T-helper 2 cell treated with Interferon-gamma antibody and Interleukin-4, amounts not matched to agents 5 μg/mL and 100 μg/mL, for 36 hours (primary cell): ENCODE data around the gene PPFIA2.
"Not testable (repeated sequence)": the region's sequence is repeated elsewhere in the genome, so short reads cannot be mapped to it uniquely, and the experiment has no call there.

ENCODE experiments used
- DNase-seq: peaks from one replicate; pipeline ENCODE4 v3.0.0; 2021; ENCODE audit warnings: low spot score
- H3K27ac Mint-ChIP-seq: one replicate; pipeline ENCODE4 v1.8.0; 2021; ENCODE audit warnings: mild to moderate bottlenecking, mixed read lengths
- H3K27me3 Mint-ChIP-seq: one replicate; pipeline ENCODE4 v1.8.0; 2021; ENCODE audit warnings: low read depth, mixed read lengths
- H3K36me3 Mint-ChIP-seq: one replicate; pipeline ENCODE4 v1.8.0; 2021; ENCODE audit warnings: low read depth, mixed read lengths
- H3K4me1 Mint-ChIP-seq: one replicate; pipeline ENCODE4 v1.8.0; 2021; ENCODE audit warnings: low read depth, mixed read lengths
- H3K4me3 Mint-ChIP-seq: one replicate; pipeline ENCODE4 v1.8.0; 2022; ENCODE audit warnings: mild to moderate bottlenecking, moderate library complexity, mixed read lengths
- H3K9me3 Mint-ChIP-seq: one replicate; pipeline ENCODE4 v1.8.0; 2021; ENCODE audit warnings: mixed read lengths

Gene PPFIA2

DNA sequence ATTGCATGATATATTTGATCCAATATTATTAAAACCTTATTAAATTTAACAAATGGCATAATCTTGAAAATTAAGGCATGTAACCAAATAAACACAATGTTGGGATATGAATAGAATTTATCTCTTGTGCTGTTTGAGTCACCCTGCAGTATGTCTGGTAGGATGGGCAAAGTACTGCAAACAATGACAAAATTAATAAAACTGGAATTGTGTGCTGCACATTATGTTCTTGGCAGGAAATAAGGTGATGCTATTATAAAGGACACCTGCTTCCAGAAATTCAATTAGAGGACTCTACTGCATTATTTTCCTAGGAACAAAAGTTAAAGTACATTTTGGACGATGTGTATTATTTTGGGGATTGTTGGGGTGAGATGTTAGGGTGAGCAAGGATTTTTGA, 132.7 kb downstream of the PPFIA2 start:
- Mint-ChIP-seq H3K27me3 (no peaks in the 10 kb centered on the region), H3K4me1 (no peaks in the 10 kb centered on the region), H3K9me3 (no peaks in the 10 kb centered on the region), H3K4me3 (no peak overlapping the region), H3K36me3 (no peaks in the 10 kb centered on the region), H3K27ac (no peak overlapping the region)
- DNase-seq, result no peak

DNA sequence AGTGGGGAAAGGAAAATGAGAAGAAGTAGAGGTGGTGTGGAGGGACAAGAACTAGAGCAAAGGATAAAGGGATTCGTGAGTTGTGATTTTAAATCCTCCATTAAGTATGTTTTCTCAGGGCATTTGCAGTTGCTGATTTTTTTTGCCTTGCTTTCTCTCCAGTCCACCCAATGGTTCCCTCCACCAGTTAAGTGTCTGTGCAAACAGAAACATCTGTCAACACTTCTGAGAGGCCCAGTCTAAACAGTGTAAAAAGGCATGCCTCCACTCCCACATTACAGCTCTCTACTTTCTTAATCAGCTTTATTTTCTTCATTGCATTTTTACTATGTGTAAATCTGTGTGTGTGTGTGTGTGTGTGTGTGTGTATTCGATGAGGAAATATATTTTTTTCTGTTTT, 141.2 kb downstream of the PPFIA2 start:
- Mint-ChIP-seq H3K36me3 (no peaks in the 10 kb centered on the region), H3K4me3 (no peak overlapping the region), H3K9me3 (no peaks in the 10 kb centered on the region), H3K27me3 (no peaks in the 10 kb centered on the region), H3K27ac (no peak overlapping the region), H3K4me1 (no peaks in the 10 kb centered on the region)
- DNase-seq, result no peak

DNA sequence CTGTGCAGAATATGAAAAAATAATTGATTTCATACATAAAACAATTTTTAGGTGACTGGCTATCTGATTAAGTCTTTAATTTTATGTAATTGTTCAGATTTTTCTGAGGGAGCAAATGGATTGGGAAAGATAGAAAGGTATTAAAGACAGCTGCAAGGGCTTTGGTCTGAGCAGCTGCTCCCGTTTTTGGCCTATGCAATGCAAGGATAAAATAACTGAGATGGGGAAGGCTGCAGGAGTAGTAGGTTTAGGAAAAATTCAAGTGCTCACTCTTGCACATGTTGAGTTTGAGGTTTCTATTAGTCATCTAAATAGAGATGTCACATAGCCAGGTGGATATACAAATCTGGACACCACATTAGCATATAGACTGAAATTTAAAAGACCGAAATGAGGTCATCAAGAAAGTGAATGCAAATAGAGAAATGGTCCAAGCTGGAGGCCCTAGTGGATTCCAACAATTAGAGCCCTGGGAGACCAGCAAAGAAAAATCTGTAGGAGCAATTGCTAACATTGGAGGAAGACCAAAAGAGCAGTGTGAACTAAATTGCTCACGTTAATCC, 144.0 kb downstream of the PPFIA2 start:
- H3K27ac Mint-ChIP-seq, result no peak overlapping the region
- no peaks in the 10 kb centered on the region for H3K36me3 Mint-ChIP-seq
- no peak overlapping the region for H3K4me3 Mint-ChIP-seq
- H3K27me3 Mint-ChIP-seq, result no peaks in the 10 kb centered on the region
- no peak for DNase-seq
- H3K9me3 Mint-ChIP-seq, result no peaks in the 10 kb centered on the region
- H3K4me1 Mint-ChIP-seq, result no peaks in the 10 kb centered on the region

DNA sequence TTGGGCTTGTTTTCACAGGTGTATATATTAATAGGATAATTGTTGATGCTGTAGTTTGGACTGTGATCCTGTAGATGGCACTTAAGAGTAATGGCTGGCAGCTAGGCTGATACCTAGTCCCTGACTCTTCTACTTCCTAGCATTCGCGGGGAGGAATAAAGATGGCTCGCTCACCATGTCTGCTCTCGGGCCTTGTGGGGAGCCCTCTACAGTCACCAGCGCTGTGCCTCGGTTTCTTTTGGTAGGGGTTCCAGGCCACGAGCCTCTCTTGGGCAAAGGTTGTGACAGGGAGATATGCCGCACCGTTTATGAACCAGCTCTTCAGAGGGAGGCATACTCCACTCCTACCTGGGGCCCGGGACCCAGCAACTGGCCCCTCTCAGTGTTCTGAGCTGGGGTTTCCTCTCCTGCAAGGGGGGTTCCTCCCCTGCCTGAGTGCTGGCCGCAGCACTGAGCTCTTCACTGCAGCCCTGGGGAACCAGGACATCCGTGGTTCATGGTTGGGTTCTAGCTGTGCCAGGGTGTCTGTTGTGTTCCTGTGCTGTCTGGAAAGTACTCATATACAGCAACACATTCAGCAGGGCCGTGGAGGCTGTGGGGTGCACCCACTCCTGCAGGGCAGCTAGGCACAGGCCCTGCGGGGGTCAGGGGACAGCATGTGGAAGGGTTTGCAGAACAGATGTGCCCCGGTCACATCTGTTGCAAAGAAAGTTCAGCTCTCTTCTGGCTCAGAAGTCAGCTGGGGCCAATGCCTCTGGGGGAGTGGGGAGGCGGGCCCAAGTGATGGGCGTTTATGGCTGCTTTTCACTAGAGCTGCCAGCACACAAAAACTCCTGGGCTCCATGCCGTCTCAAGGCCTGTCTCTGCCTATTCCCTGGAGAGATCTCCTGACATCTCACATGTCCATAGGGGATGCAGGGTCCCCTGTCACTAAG, 147.9 kb downstream of the PPFIA2 start:
- Mint-ChIP-seq H3K27ac (no peak overlapping the region), H3K4me1 (no peaks in the 10 kb centered on the region), H3K9me3 (no peaks in the 10 kb centered on the region), H3K27me3 (no peaks in the 10 kb centered on the region), H3K4me3 (no peak overlapping the region), H3K36me3 (no peaks in the 10 kb centered on the region)
- no peak for DNase-seq

DNA sequence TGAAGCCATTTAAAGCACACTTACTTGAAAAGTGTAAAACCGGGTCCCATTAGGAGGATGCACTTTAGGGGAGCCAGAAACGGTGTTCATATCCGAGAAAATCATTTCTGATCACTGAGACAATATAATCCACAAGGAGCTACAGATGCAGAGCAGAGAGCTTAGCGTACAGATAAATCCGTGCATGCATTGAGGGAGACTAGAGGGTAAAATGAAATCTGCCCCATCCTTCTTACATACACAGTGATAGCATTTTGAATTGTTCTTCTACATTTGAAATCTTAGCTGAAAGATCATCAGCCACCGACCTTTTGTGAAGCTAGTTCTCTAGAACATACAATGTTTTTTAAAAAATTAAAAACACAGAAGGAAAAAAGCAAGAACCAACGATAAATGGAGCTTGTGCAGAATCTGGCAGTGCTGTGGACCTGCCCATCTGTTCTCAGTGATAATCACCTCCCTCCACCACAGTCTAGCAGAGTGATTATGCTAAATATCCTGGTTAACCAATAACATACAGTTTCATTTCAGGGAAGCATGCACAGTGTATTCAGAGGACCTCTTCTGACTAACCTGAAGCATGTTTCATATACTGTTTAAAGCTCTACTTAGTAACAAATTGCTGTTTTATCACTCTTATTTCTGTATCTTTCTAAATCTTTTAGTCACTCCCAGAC, 161.1 kb downstream of the PPFIA2 start:
- no peak for DNase-seq

DNA sequence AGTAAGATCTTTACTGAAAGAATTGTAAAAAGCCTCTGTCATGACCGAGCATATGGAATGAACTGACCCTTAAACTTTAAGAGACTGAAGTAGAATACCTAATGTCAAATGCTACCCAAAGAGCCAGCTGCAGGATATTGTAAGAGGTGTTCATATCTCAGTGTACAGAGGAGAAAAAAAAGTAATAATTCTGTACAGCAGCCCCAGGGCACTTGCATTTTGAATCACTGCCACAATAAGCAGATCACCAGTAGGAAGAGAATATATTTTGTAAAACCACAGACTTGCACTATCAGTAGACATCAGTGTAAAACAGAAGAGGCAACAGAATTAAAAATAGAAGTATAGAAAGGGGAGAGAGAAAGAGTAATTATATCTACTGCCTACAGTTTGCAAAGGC, 162.6 kb downstream of the PPFIA2 start:
- H3K36me3 Mint-ChIP-seq, result no peaks in the 10 kb centered on the region
- H3K27ac Mint-ChIP-seq, result no peak overlapping the region
- no peaks in the 10 kb centered on the region for H3K27me3 Mint-ChIP-seq
- no peak for DNase-seq
- no peaks in the 10 kb centered on the region for H3K9me3 Mint-ChIP-seq
- no peak overlapping the region for H3K4me3 Mint-ChIP-seq
- no peaks in the 10 kb centered on the region for H3K4me1 Mint-ChIP-seq

More for the DNA sequence above, 161.1 kb downstream of the PPFIA2 start:
- Mint-ChIP-seq H3K9me3 (no peaks in the 10 kb centered on the region), H3K36me3 (no peaks in the 10 kb centered on the region), H3K27me3 (no peaks in the 10 kb centered on the region), H3K4me3 (no peak overlapping the region), H3K4me1 (no peaks in the 10 kb centered on the region), H3K27ac (no peak overlapping the region)

DNA sequence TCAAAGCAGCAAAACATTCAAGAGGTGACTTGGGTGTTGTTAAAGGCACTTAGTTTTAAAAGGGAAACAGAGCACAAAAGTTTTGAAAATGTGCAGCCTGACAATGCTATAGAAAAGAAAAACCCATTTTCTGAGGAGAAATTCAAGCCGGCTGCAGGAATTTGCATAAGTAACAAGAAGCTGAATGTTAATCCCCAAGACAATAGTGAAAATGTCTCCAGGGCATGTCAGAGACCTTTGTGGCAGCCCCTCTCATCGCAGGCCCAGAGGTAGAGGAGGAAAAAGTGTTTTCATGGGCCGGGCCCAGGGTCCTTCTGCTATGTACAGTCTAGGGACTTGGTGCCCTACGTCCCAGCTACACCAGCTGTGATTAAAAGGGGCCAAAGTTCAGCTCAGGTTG, 167.9 kb downstream of the PPFIA2 start:
- no peaks in the 10 kb centered on the region for H3K27me3 Mint-ChIP-seq

DNA sequence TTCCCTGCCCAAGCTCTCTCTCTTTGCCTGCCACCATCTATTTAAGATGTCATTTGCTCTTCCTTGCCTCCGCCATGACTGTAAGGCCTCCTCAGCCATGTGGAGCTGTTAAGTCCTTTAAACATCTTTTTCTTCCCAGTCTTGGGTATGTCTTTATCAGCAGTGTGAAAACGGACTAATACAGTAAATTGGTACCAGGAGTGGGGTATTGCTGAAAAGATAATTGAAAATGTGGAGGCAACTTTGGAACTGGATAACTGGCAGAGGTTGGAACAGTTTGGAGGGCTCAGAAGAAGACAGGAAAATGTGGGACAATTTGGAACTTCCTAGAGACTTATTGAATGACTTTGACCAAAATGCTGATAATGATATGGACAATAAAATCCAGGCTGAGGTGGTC, 168.4 kb downstream of the PPFIA2 start:
- not testable (repeated sequence) for H3K27me3 Mint-ChIP-seq, H3K4me1 Mint-ChIP-seq, H3K27ac Mint-ChIP-seq, H3K36me3 Mint-ChIP-seq, H3K4me3 Mint-ChIP-seq, H3K9me3 Mint-ChIP-seq, DNase-seq

More for the DNA sequence above, 167.9 kb downstream of the PPFIA2 start:
- DNase-seq, result no peak
- Mint-ChIP-seq H3K4me3 (no peak overlapping the region), H3K27ac (no peak overlapping the region), H3K36me3 (no peaks in the 10 kb centered on the region), H3K9me3 (no peaks in the 10 kb centered on the region), H3K4me1 (no peaks in the 10 kb centered on the region)

DNA sequence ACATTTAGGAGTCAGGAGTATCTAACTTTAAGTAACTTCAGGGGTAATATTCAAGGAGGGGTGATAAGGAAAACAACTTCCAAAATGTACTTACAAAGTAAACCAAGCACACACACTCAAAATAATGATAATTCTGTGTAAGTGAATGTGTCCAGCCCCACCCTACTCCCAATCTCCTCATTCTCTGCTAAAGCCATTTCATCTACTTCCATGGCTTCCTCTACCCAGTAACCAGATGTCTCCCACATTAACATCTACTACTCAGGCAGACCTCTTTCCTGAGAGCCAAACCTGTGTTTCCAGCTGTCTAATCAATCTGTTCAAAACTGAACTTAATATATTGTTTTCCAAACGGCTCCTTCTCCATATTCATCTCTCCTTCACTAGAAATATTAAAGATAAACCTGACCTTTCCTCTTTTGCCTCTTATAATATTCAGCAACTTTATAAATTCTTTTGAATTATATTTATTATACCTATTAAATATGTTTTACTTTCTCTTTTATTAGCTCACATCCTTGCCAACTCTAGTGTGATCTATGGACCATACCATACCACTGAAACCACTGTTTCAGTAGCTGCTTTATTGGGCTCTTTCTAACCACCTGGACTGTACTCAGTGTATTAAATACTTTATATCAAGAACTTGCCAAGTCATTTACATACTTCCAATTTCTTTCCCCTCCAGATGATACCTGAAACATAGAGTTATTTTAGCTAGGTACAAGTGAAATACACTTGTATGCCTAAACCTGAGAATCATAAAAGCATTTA, 170.7 kb downstream of the PPFIA2 start:
- no peaks in the 10 kb centered on the region for H3K27me3 Mint-ChIP-seq
- H3K9me3 Mint-ChIP-seq, result no peaks in the 10 kb centered on the region
- no peaks in the 10 kb centered on the region for H3K4me1 Mint-ChIP-seq
- no peaks in the 10 kb centered on the region for H3K36me3 Mint-ChIP-seq
- no peak for DNase-seq
- no peak overlapping the region for H3K27ac Mint-ChIP-seq
- H3K4me3 Mint-ChIP-seq, result no peak overlapping the region

DNA sequence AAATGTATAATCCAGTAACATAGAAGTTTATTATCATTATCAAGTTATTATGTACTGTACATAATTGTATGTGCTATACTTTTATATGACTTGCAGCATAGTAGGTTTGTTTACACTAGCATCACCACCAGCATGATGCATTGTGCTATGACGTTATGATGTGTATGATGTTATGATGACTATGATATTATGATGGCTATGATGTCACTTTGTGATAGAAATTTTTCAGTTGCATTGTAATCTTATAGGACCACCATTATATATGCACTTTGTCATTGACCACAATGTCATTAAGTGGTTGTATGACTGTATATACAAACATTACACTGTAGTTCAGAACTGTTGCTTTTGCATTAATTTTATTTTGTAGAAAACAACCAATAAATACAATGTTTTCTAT, 173.4 kb downstream of the PPFIA2 start:
- Mint-ChIP-seq H3K9me3 (no peaks in the 10 kb centered on the region), H3K36me3 (no peaks in the 10 kb centered on the region), H3K4me3 (no peak overlapping the region), H3K4me1 (no peaks in the 10 kb centered on the region), H3K27ac (no peak overlapping the region), H3K27me3 (no peaks in the 10 kb centered on the region)
- no peak for DNase-seq

DNA sequence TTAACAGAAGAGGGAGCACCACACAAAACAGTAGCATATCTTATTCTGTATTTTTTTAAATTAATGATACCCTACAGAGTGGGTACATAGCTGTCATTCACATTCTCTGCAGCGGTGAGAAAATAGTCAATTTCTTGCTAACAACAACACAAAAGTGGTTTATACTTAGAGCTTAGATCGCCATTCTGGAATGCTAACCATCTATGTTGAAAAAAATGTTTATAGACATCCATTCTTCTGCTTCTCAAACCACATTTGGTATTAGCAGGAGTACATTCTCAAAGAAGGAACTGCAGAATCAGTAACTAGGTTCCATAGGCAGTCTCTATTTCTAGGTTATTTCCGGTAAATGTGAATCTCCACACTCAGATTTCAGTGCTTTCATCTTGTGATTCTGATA, 185.9 kb downstream of the PPFIA2 start:
- no peaks in the 10 kb centered on the region for H3K4me1 Mint-ChIP-seq
- no peaks in the 10 kb centered on the region for H3K9me3 Mint-ChIP-seq
- no peaks in the 10 kb centered on the region for H3K27me3 Mint-ChIP-seq
- no peak for DNase-seq
- no peaks in the 10 kb centered on the region for H3K36me3 Mint-ChIP-seq
- H3K27ac Mint-ChIP-seq, result no peak overlapping the region
- no peak overlapping the region for H3K4me3 Mint-ChIP-seq

DNA sequence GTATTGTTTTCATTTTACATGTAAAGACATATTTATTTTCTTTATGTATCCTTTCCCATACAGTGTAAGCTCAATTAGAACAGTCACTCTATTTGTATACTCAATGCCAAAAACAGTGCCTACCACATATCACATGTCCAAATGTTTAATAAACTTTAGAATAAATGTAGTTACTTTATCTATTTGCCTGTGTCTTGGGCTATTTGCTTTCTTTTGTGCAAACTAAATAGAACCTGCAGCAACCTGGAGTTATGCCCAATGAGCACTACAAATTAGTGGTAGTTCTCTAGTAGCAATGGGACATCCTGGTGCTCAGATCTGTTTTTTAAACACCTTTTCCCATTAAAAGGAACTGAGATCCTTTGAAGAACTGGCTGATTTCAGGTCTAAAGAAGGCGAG, 186.7 kb downstream of the PPFIA2 start:
- Mint-ChIP-seq H3K4me3 (no peak overlapping the region), H3K27me3 (no peaks in the 10 kb centered on the region), H3K9me3 (no peaks in the 10 kb centered on the region), H3K36me3 (no peaks in the 10 kb centered on the region), H3K4me1 (no peaks in the 10 kb centered on the region), H3K27ac (no peak overlapping the region)
- no peak for DNase-seq

DNA sequence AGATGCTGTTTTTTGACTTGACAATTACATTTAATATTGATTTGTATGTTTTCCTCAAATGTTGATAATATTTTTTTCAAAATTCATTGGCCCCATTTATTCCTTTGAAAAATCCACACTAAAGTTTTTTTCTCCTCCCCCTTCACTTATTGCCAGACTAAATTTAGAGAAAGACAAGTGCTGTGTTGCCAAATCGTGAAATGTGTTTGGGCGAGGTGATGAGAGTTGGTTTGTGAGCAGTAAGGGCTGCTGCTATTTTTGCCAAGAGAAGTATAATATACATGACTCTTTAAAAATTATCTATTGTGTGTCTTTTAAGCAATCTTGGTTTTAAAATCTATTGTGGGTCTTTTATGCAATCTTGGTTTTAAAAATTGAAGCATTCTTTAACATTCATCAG, 188.9 kb downstream of the PPFIA2 start:
- H3K4me1 Mint-ChIP-seq, result no peaks in the 10 kb centered on the region
- no peak overlapping the region for H3K4me3 Mint-ChIP-seq
- H3K36me3 Mint-ChIP-seq, result no peaks in the 10 kb centered on the region
- H3K27ac Mint-ChIP-seq, result no peak overlapping the region
- H3K9me3 Mint-ChIP-seq, result no peaks in the 10 kb centered on the region
- DNase-seq, result no peak
- H3K27me3 Mint-ChIP-seq, result no peaks in the 10 kb centered on the region

DNA sequence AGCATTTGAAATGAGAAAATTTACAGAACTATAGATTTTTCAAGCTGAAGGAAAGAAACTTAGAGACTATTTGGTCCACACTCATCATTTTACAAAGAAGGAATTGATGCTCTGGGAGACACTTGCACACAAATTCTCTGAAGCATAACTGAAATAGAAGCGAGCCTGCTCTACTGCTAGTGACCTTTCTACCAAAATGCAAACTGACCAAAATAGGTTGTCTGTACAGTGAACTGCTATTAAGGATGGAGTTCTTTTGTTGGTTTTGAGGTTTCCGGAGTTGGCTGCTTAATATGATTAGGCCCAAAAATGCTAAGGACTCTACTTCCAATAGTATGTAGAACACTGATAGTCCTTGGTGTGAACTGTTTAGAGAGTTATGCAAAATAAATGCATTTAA, 194.9 kb downstream of the PPFIA2 start:
- Mint-ChIP-seq H3K4me3 (no peak overlapping the region), H3K27ac (no peak overlapping the region), H3K36me3 (no peaks in the 10 kb centered on the region), H3K9me3 (no peaks in the 10 kb centered on the region), H3K4me1 (no peaks in the 10 kb centered on the region), H3K27me3 (no peaks in the 10 kb centered on the region)
- no peak for DNase-seq
